Measurements from ENCODE around the gene GYG1.
"Not testable (repeated sequence)": the region's sequence is repeated elsewhere in the genome, so short reads cannot be mapped to it uniquely, and the experiment has no call there.

The GYG1 gene

GRCh38 chr3:148991219-148992026, at the start of gene GYG1:
TSS of gene GYG1 (plus strand) at chr3:148991540. CDS start at chr3:148991641, 101 bp downstream.
- DNase-seq, result peak; percentile 6

GRCh38 chr3:148943506-148944205, 47.7 kb upstream of the GYG1 start:
- DNase-seq, result peak; percentile 53

GRCh38 chr3:148945116-148945515, 46.2 kb upstream of the GYG1 start:
- no peak for DNase-seq

- DNase-seq, result no peak
These were observed 42.3 kb upstream of the GYG1 start for GRCh38 chr3:148948913-148949657.

- no peak for DNase-seq
These were observed 40.5 kb upstream of the GYG1 start for GRCh38 chr3:148950806-148951205.

- no peak for DNase-seq
These were observed 39.6 kb upstream of the GYG1 start for GRCh38 chr3:148951599-148952361.

- no peak for DNase-seq
These were observed 38.2 kb upstream of the GYG1 start for GRCh38 chr3:148953094-148953493.

- no peak for DNase-seq
These were observed 36.4 kb upstream of the GYG1 start for GRCh38 chr3:148954981-148955380.

- peak; percentile 35 for DNase-seq
These were observed 35.6 kb upstream of the GYG1 start for GRCh38 chr3:148955544-148956346.

- DNase-seq, result no peak
These were observed 33.8 kb upstream of the GYG1 start for GRCh38 chr3:148957586-148957985.

- DNase-seq, result no peak
These were observed 32.6 kb upstream of the GYG1 start for GRCh38 chr3:148958696-148959095.

- no peak for DNase-seq
These were observed 28.8 kb upstream of the GYG1 start for GRCh38 chr3:148962513-148962912.

- no peak for DNase-seq
These were observed 26.5 kb upstream of the GYG1 start for GRCh38 chr3:148964809-148965208.

GRCh38 chr3:148968321-148968720, 23.0 kb upstream of the GYG1 start:
- DNase-seq, result no peak

- DNase-seq, result no peak
These were observed 21.1 kb upstream of the GYG1 start for GRCh38 chr3:148970271-148970670.

GRCh38 chr3:148971401-148972163, 19.8 kb upstream of the GYG1 start:
- DNase-seq, result no peak

GRCh38 chr3:148974726-148975125, 16.6 kb upstream of the GYG1 start:
- DNase-seq, result no peak

- no peak for DNase-seq
These were observed 16.1 kb upstream of the GYG1 start for GRCh38 chr3:148975248-148975647.

GRCh38 chr3:148975696-148976095, 15.6 kb upstream of the GYG1 start:
- DNase-seq, result no peak

- no peak for DNase-seq
These were observed 10.1 kb upstream of the GYG1 start for GRCh38 chr3:148981273-148981672.

GRCh38 chr3:148987551-148987950, 3.8 kb upstream of the GYG1 start:
- DNase-seq, result not testable (repeated sequence)

Data from NCI-H2227 treated with DMSO at 0.1 percent for 48 hours (cell line).